HG03103 (cell line): ENCODE measurements around the gene CSTF3.
"Not testable (repeated sequence)": the region's sequence is repeated elsewhere in the genome, so short reads cannot be mapped to it uniquely, and the experiment has no call there.

Source experiments
- ATAC-seq: cut with Tn5 transposase; IDR thresholded peaks from one replicate; pipeline ENCODE4 v1.9.1; 2021; ENCODE audit warnings: low read depth; ENCODE audit not compliant: unreplicated experiment

The CSTF3 gene

GRCh38 chr11:33161120-33162005 is at the start of gene CSTF3:
Gene CSTF3 (minus strand): TSS chr11:33161480. CDS start chr11:33161325, 155 bp downstream.
- ATAC-seq, result peak; percentile 83

GRCh38 chr11:33208150-33208549 is 46.9 kb upstream of the CSTF3 start:
- no peak for ATAC-seq

- no peak for ATAC-seq
Observed at GRCh38 chr11:33207408-33207985, 46.2 kb upstream of the CSTF3 start.

GRCh38 chr11:33197915-33198727 is 36.8 kb upstream of the CSTF3 start:
- no peak for ATAC-seq

GRCh38 chr11:33195462-33196173 is 34.3 kb upstream of the CSTF3 start:
- no peak for ATAC-seq

GRCh38 chr11:33194455-33194854 is 33.2 kb upstream of the CSTF3 start:
- ATAC-seq, result no peak

DNA sequence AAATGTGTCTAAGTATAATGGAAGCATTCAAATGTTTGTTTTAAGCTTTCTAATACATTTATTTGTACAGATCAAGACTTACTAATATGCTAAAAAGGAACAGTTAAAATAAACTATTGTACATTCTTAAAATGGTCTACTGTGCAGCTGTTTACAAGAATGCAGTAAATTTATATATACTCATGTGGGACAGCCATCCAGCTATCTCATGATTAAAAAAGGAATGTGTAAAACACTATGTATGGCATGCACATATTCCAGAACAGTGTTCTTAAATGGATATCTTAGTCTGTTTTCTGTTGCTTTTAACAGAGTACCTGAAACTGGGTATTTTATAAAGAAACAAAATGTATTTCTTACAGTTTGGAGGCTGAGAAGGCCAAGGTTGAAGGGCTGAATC is 30.2 kb upstream of the CSTF3 start:
- no peak for ATAC-seq

DNA sequence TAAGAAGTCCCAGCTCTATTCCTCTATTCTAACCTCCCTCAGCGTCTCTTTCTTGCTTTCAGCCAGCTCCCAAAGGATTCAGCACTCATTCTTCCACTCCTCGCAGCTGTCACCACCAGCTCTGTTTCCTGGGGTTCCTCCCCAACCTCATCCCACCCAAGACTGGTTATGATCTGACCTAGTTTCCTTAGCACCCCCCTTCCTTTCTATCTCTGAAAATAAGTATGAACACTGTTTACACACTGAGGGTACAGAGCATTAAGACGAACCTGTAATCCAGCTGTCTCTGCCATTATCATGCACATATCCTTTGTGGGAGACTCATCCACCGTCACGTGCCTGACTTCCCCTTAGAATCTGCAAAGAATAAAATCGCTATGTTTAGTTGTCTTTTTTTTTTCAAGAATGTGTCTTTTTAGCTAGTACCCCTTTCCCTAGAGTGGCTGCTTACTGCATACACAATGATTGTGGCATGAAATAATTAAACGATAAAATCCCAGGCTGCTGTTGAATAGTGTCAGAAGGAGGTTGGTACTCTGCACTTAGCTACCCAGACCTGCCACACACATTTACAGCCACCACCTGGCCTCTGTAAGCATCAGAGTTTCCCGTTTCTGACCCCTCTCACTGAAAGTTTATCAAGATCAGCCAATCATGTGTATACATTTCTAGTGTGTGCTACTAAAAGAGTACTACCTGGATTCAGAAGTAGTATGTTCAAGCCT is 26.9 kb upstream of the CSTF3 start:
- no peak for ATAC-seq

DNA sequence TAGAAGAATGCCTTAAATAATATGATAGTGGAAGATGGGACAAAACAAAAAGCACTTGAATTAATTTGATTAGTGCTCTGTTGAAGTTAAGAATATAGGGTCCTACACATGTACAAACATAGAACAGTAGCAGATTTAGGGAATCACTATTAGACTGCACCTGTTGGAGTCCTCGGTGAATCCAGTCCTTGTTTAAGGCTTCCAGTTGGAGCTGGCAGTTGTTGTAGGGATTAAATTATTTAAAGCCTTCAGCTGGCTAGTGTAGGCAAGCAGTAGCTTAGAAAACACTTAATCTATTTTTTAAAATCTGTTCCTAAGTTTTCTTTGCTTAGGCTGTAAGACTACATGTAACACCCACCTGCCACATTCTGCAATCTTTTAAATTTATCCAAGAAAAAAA is 24.5 kb upstream of the CSTF3 start:
- ATAC-seq, result no peak

DNA sequence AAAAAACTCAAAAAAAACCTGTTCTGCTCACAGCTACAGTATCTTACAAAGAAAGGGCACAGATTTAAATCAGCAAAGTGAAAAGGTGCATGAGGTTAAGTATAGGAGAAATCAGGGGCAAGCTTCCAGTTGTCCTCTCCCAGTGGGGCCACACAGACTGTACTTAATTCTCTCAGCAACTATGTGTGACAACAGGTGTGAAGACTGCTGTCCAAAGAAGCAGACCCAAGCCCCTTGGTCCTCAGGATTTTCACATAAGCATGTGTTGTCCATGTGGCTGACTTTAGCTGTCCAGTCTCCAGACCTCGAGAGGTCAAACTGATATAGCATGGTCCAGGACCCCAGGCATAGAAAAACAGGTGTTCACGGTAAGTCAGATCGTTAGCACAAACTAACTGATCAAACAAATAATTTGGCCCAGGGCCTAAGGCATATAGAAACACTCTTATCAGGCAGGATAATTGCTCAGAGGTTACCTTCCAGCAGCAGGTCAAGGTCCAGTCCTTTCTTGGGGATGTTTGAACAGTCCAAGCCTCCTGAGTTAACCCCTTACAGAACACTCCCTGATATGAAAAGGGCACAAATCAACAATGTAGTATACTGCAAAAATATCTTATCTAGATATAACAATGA is 21.1 kb upstream of the CSTF3 start:
- ATAC-seq, result no peak

- ATAC-seq, result no peak
Observed at GRCh38 chr11:33179348-33179803, 18.1 kb upstream of the CSTF3 start.

GRCh38 chr11:33178443-33179180 is 17.3 kb upstream of the CSTF3 start:
- no peak for ATAC-seq

DNA sequence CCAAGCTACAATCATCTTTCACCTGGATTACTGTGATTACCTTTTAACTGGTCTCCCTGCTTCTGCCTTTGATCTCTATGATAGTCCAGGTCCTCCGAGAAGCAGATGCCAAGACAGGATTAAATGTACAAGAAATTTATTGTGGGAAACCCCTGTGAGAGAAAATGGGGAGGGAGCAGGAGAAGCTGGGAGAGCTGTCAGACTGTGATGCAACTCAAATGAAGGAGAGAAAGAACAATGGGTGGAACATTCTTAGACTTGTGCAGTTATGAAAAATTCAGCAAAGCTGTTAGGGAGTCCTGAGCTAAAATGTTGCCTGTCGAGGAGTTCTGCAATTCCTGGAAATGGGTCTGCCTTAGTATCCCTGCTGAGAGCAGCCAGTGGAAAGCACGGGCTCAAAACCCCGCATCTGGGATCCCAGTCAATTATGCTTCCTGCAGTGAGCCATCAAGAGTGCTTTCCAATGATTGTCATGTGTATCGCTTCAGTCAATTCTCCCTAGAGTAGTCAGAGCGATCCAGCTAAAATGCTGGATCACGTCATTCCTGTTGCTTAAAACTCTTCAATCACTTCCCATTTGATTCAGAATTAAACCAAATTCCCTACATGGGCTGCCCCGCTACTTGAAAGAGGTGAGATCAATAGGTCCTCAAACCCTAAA is 16.5 kb upstream of the CSTF3 start:
- ATAC-seq, result no peak

DNA sequence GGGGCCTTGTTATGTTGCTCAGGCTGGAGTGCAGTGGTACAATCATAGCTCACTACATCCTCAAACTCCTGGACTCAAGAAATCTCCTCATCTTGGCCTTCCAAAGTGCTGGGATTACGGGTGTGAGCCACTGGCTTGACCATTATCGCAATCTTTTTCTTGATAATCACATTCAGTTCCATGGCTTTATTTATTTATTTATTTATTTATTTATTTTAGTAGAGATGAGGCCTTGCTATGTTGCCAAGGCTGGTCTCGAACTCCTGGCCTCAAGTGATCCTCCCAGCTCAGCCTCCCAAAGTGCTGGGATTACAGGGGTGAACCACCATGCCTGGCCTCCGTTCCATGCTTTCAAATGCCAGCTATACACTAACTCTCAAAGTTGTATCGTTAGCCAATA is 15.5 kb upstream of the CSTF3 start:
- not testable (repeated sequence) for ATAC-seq

DNA sequence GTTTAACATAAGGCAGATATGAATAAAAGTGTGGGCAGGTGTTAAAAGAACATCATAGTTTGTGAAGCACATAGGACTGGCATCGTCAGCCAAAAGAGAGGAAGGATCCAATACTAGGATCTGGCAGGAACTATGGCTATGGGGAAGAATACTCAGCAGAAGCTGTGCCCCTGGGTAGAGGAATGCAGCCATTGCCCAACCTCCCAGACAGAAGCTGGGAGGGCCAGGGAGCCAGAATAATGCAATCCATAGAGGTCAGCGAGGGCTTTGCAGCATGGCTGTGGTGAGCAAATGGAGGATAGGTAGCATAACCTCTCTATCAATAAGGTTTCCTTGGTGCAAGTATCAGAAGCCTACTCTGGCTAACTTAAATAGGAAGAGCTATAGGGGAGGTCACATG is 11.7 kb upstream of the CSTF3 start:
- no peak for ATAC-seq

GRCh38 chr11:33172345-33172744 is 11.1 kb upstream of the CSTF3 start:
- ATAC-seq, result no peak

GRCh38 chr11:33171251-33171650 is 10.0 kb upstream of the CSTF3 start:
- ATAC-seq, result no peak

DNA sequence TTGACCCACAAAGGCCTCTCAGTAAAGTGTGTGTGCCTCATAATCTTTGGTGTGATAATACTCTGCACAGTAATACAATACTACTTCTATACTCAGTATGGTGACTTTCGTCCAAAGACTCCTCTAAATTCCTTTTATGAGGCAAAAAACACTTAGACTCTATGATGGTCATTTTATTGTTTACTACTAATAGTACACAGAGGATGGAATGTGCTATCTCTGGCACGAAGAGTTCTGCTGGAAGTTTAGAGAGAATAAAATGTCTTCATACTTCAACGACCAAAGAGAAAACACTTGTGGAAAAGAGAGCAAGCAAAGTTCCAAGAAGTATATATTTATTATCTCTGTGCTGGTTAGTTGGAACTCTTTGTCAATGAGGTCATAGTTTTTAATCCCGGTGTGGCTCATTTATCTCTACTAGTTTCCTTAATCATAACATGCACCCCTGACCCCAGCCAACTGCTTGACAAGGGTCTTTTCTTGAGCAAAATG is 7.5 kb upstream of the CSTF3 start:
- no peak for ATAC-seq
